Measurements from ENCODE around the gene ACSF2.
"Not testable (repeated sequence)": the region's sequence is repeated elsewhere in the genome, so short reads cannot be mapped to it uniquely, and the experiment has no call there.

The ACSF2 gene

GRCh38 chr17:50473901-50474300, 47.9 kb downstream of the ACSF2 start:
- Histone ChIP-seq H3K4me1 (ENCODE audit: insufficient read depth, poor library complexity, severe bottlenecking) (no peaks in the 10 kb centered on the region), H3K27ac (ENCODE audit: poor library complexity, severe bottlenecking) (no peak overlapping the region), H3K9me3 (ENCODE audit: severe bottlenecking) (no peaks in the 10 kb centered on the region), H3K4me3 (ENCODE audit: severe bottlenecking) (no peak overlapping the region), H3K27me3 (ENCODE audit: insufficient read depth, poor library complexity, severe bottlenecking) (no peaks in the 10 kb centered on the region), H3K36me3 (ENCODE audit: low read depth) (peaks cover 22% of the 10 kb centered on the region)
- ATAC-seq (ENCODE audit: low read depth) (no peak), DNase-seq (ENCODE audit: low spot score) (no peak)
- TF ChIP-seq CTCF (IDR thresholded peaks at IDR 0.05; ENCODE audit: poor library complexity, severe bottlenecking) = no peak

- TF ChIP-seq CTCF (IDR thresholded peaks at IDR 0.05; ENCODE audit: poor library complexity, severe bottlenecking) = no peak
- Histone ChIP-seq H3K4me3 (ENCODE audit: severe bottlenecking) (no peak overlapping the region), H3K27me3 (ENCODE audit: insufficient read depth, poor library complexity, severe bottlenecking) (no peaks in the 10 kb centered on the region), H3K27ac (ENCODE audit: poor library complexity, severe bottlenecking) (no peak overlapping the region), H3K9me3 (ENCODE audit: severe bottlenecking) (no peaks in the 10 kb centered on the region), H3K36me3 (ENCODE audit: low read depth) (peaks cover 22% of the 10 kb centered on the region), H3K4me1 (ENCODE audit: insufficient read depth, poor library complexity, severe bottlenecking) (no peaks in the 10 kb centered on the region)
- ATAC-seq (ENCODE audit: low read depth) = no peak
- DNase-seq (ENCODE audit: low spot score) = no peak
These were observed 48.5 kb downstream of the ACSF2 start for GRCh38 chr17:50474523-50474922.

- H3K36me3 ChIP-seq (ENCODE audit: low read depth) = peaks cover 28% of the 10 kb centered on the region
- no peaks in the 10 kb centered on the region for H3K9me3 ChIP-seq (ENCODE audit: severe bottlenecking)
- H3K4me1 ChIP-seq (ENCODE audit: insufficient read depth, poor library complexity, severe bottlenecking) = peaks cover 4% of the 10 kb centered on the region
- no peak overlapping the region for H3K4me3 ChIP-seq (ENCODE audit: severe bottlenecking)
- ATAC-seq (ENCODE audit: low read depth) = no peak
- DNase-seq (ENCODE audit: low spot score) = no peak
- no peak for TF ChIP-seq CTCF (IDR thresholded peaks at IDR 0.05; ENCODE audit: poor library complexity, severe bottlenecking)
- H3K27ac ChIP-seq (ENCODE audit: poor library complexity, severe bottlenecking) = no peak overlapping the region
- H3K27me3 ChIP-seq (ENCODE audit: insufficient read depth, poor library complexity, severe bottlenecking) = no peaks in the 10 kb centered on the region
These were observed 49.3 kb downstream of the ACSF2 start for GRCh38 chr17:50475362-50475761.

GRCh38 chr17:50475775-50476544, 49.9 kb downstream of the ACSF2 start:
- DNase-seq (ENCODE audit: low spot score); ATAC-seq (ENCODE audit: low read depth); H3K27me3 ChIP-seq (ENCODE audit: insufficient read depth, poor library complexity, severe bottlenecking); H3K27ac ChIP-seq (ENCODE audit: poor library complexity, severe bottlenecking); H3K4me1 ChIP-seq (ENCODE audit: insufficient read depth, poor library complexity, severe bottlenecking); H3K9me3 ChIP-seq (ENCODE audit: severe bottlenecking); H3K4me3 ChIP-seq (ENCODE audit: severe bottlenecking): not testable (repeated sequence)
- peaks cover 32% of the 10 kb centered on the region for H3K36me3 ChIP-seq (ENCODE audit: low read depth)

- Histone ChIP-seq H3K36me3 (ENCODE audit: low read depth) (peaks cover 38% of the 10 kb centered on the region), H3K9me3 (ENCODE audit: severe bottlenecking) (no peaks in the 10 kb centered on the region), H3K4me1 (ENCODE audit: insufficient read depth, poor library complexity, severe bottlenecking) (peaks cover 11% of the 10 kb centered on the region), H3K4me3 (ENCODE audit: severe bottlenecking) (no peak overlapping the region), H3K27ac (ENCODE audit: poor library complexity, severe bottlenecking) (no peak overlapping the region), H3K27me3 (ENCODE audit: insufficient read depth, poor library complexity, severe bottlenecking) (no peaks in the 10 kb centered on the region)
- ATAC-seq (ENCODE audit: low read depth) (no peak), DNase-seq (ENCODE audit: low spot score) (no peak)
- no peak for TF ChIP-seq CTCF (IDR thresholded peaks at IDR 0.05; ENCODE audit: poor library complexity, severe bottlenecking)
These were observed 50.7 kb downstream of the ACSF2 start for GRCh38 chr17:50476545-50477315.

Data from RWPE2 (cell line).